Muscle layer of colon (tissue), 2 donors: ENCODE results near the gene FBXO17.
"Not testable (repeated sequence)": the region's sequence is repeated elsewhere in the genome, so short reads cannot be mapped to it uniquely, and the experiment has no call there.

ENCODE experiments used
- H3K27ac ChIP-seq: one replicate; pipeline ENCODE4 v1.7.0; 2013; ENCODE audit warnings: low read depth, mild to moderate bottlenecking, low read length, moderate library complexity
- H3K27me3 ChIP-seq, 2 donors: one replicate each; pipeline ENCODE4 v1.7.0; 2013; ENCODE audit warnings: low read length in 2 of 2, mild to moderate bottlenecking in 2 of 2; ENCODE audit not compliant: insufficient read depth in 2 of 2, control insufficient read depth in 1 of 2
- H3K36me3 ChIP-seq: one replicate; pipeline ENCODE4 v1.7.0; 2013; ENCODE audit warnings: mild to moderate bottlenecking, low read length; ENCODE audit not compliant: insufficient read depth
- H3K4me1 ChIP-seq: one replicate; pipeline ENCODE4 v1.7.0; 2013; ENCODE audit warnings: mild to moderate bottlenecking, low read length; ENCODE audit not compliant: insufficient read depth
- H3K4me3 ChIP-seq, 2 donors: one replicate each; pipeline ENCODE4 v1.7.0; 2013; ENCODE audit warnings: low read length in 2 of 2, low read depth in 1 of 2, mild to moderate bottlenecking in 1 of 2, moderate library complexity in 1 of 2
- H3K9ac ChIP-seq: one replicate; pipeline ENCODE4 v1.7.0; 2013; ENCODE audit warnings: low read length
- H3K9me3 ChIP-seq: one replicate; pipeline ENCODE4 v1.7.0; 2013; ENCODE audit warnings: mild to moderate bottlenecking, low read length
- donor health status: abdominal sarcoma.
- donor health status: Adenocarcinoma of cecum.

The FBXO17 gene

DNA sequence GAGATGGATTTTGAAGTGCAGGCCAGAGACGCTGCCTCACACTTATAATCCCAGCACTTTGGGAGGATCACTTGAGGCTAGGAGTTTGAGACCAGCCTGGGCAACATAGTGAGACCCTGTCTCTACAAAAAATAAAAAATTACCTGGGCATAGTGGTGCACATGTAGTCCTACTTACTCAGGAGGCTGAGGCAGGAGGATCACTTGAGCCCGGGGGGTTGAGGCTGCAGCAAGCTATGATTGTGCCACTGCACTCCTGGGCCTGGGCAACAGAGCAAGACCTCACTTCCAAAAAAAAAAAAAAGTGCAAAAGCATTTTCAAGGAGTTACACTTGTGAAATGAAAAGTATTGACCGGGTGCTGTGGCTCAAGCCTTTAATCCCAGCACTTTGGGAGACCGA is 27.6 kb upstream of the FBXO17 start:
- H3K27ac ChIP-seq: no peak overlapping the region
- H3K4me1 ChIP-seq: no peaks in the 10 kb centered on the region

GRCh38 chr19:39001041-39001440 is 25.5 kb upstream of the FBXO17 start:
- Histone ChIP-seq H3K27ac (no peak overlapping the region), H3K27me3 (no peaks in the 10 kb centered on the region), H3K4me3 (no peak overlapping the region), H3K9me3 (no peaks in the 10 kb centered on the region), H3K36me3 (no peaks in the 10 kb centered on the region), H3K4me1 (no peaks in the 10 kb centered on the region), H3K9ac (no peak overlapping the region)

More for the DNA sequence above, 27.6 kb upstream of the FBXO17 start:
- no peaks in the 10 kb centered on the region for H3K36me3 ChIP-seq
- H3K4me3 ChIP-seq: no peak overlapping the region
- H3K9ac ChIP-seq: no peak overlapping the region
- no peaks in the 10 kb centered on the region for H3K27me3 ChIP-seq
- no peaks in the 10 kb centered on the region for H3K9me3 ChIP-seq

DNA sequence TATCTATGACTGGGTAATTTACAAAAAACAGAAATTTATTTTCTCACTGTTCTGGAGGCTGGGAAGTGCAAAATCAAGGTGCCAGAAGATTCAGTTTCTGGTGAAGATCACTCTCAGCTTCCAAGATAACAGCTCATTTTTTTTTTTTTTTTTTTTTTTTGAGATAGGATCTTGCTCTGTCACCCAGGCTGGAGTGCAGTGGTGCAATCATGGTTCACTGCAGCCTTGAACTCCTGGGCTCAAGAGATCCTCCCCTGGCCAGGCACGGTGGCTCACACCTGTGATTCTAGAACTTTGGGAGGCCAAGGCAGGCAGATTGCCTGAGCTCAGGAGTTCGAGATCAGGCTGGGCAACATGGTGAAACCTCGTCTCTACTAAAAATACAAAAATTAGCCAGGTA is 22.0 kb upstream of the FBXO17 start:
- H3K36me3 ChIP-seq, H3K9me3 ChIP-seq, H3K27me3 ChIP-seq, H3K4me1 ChIP-seq, H3K9ac ChIP-seq, H3K27ac ChIP-seq, H3K4me3 ChIP-seq: not testable (repeated sequence)

- H3K9ac ChIP-seq: no peak overlapping the region
- no peak overlapping the region for H3K4me3 ChIP-seq
- H3K27ac ChIP-seq: no peak overlapping the region
- no peaks in the 10 kb centered on the region for H3K4me1 ChIP-seq
- H3K27me3 ChIP-seq: no peaks in the 10 kb centered on the region
- no peaks in the 10 kb centered on the region for H3K36me3 ChIP-seq
- H3K9me3 ChIP-seq: no peaks in the 10 kb centered on the region
Measured at GRCh38 chr19:38993271-38993670, 17.7 kb upstream of the FBXO17 start.

DNA sequence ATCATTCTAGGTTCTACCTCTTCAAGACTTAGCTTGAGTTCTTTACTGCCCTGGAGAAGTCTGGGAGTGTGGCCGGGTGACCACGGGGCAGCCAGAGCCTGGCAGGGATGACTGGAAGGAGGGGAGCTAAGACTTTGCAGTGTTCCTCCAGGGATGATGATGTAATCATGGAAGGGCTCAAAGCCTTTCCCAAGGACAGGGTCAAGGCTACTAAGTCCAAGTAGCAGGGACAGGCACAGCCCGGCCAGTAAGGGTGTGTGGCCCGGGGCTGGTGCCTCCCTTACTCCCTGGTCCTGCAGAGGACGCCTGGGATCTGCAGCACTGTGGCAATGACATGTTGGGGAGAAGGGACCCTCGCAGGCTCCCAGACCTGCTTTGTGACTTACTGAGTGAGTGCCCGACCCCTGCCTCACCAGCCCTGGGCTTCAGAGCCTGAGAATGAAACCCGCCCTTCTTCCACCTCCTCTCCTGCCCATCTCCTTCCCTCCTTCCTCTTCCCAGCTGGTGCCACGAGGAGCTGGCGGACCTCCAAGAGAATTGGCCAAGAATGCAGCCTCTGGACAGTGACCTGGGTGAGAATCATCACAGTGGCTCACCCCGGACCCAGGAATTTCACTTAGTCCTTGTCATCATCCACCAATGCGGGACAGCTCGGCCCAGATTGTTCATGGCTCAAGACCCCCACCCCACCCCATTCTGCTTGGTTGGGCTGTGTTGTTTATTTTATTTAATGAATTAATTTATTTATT is 15.6 kb upstream of the FBXO17 start:
- no peaks in the 10 kb centered on the region for H3K36me3 ChIP-seq
- H3K27me3 ChIP-seq: no peaks in the 10 kb centered on the region
- H3K9me3 ChIP-seq: no peaks in the 10 kb centered on the region

GRCh38 chr19:38989614-38990013 is 14.1 kb upstream of the FBXO17 start:
- not testable (repeated sequence) for H3K27ac ChIP-seq, H3K36me3 ChIP-seq, H3K9ac ChIP-seq, H3K9me3 ChIP-seq, H3K4me1 ChIP-seq, H3K27me3 ChIP-seq, H3K4me3 ChIP-seq

More for the DNA sequence above, 15.6 kb upstream of the FBXO17 start:
- Histone ChIP-seq H3K4me3 (no peak overlapping the region), H3K27ac (no peak overlapping the region), H3K4me1 (no peaks in the 10 kb centered on the region), H3K9ac (no peak overlapping the region)

GRCh38 chr19:38989066-38989605 is 13.6 kb upstream of the FBXO17 start:
- H3K27me3 ChIP-seq: no peaks in the 10 kb centered on the region
- H3K27ac ChIP-seq: no peak overlapping the region

DNA sequence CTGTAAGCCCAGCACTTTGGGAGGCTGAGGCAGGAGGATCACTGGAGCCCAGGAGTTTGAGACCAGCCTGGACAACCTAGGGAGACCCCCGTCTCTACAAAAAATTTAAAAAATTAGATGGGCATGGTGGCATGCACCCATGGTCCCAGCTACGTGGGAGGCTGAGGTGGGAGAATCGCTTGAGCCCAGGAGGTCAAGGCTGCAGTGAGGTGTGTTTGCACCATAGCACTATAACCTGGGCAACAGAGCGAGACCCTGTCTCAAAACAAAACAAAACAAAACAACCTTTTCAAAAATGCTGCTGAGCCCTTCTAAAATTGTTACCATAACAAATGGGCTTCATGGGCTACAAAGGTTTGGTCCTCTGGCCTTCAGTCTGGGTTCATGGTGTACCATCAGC is 13.1 kb upstream of the FBXO17 start:
- not testable (repeated sequence) for H3K27me3 ChIP-seq, H3K9me3 ChIP-seq, H3K4me3 ChIP-seq, H3K9ac ChIP-seq, H3K27ac ChIP-seq, H3K4me1 ChIP-seq, H3K36me3 ChIP-seq

More at GRCh38 chr19:38989066-38989605, 13.6 kb upstream of the FBXO17 start:
- Histone ChIP-seq H3K36me3 (no peaks in the 10 kb centered on the region), H3K4me1 (no peaks in the 10 kb centered on the region), H3K4me3 (no peak overlapping the region), H3K9ac (no peak overlapping the region), H3K9me3 (no peaks in the 10 kb centered on the region)

GRCh38 chr19:38987745-38988144 is 12.2 kb upstream of the FBXO17 start:
- not testable (repeated sequence) for H3K27ac ChIP-seq, H3K36me3 ChIP-seq, H3K4me3 ChIP-seq, H3K9ac ChIP-seq, H3K27me3 ChIP-seq, H3K9me3 ChIP-seq, H3K4me1 ChIP-seq

GRCh38 chr19:38985262-38985661 is 9.7 kb upstream of the FBXO17 start:
- H3K9ac ChIP-seq: no peak overlapping the region
- H3K9me3 ChIP-seq: no peaks in the 10 kb centered on the region
- no peak overlapping the region for H3K4me3 ChIP-seq
- no peaks in the 10 kb centered on the region for H3K4me1 ChIP-seq
- no peaks in the 10 kb centered on the region for H3K27me3 ChIP-seq
- H3K27ac ChIP-seq: no peak overlapping the region
- no peaks in the 10 kb centered on the region for H3K36me3 ChIP-seq

- H3K9me3 ChIP-seq: no peaks in the 10 kb centered on the region
- no peak overlapping the region for H3K9ac ChIP-seq
- no peak overlapping the region for H3K27ac ChIP-seq
- no peak overlapping the region for H3K4me3 ChIP-seq
- peaks cover 8% of the 10 kb centered on the region for H3K4me1 ChIP-seq
- H3K27me3 ChIP-seq: no peaks in the 10 kb centered on the region
- no peaks in the 10 kb centered on the region for H3K36me3 ChIP-seq
Measured at GRCh38 chr19:38980583-38981374, 5.2 kb upstream of the FBXO17 start.
